Epithelial cell of esophagus (primary cell): ENCODE data around the gene FAM3B.
"Not testable (repeated sequence)": the region's sequence is repeated elsewhere in the genome, so short reads cannot be mapped to it uniquely, and the experiment has no call there.

Experiments
- DNase-seq: peaks from one replicate; pipeline ENCODE4 v3.0.0; 2010; ENCODE audit warnings: low read depth
- H3K4me3 ChIP-seq: 2 replicates; pipeline ENCODE4 v1.5.1; 2011; ENCODE audit warnings: mild to moderate bottlenecking, low read length, control low read depth
- CTCF ChIP-seq: IDR thresholded peaks from 2 replicates; pipeline ENCODE4 v1.5.1; 2011; ENCODE audit warnings: low read depth, mild to moderate bottlenecking, low read length, control low read depth, inconsistent platforms; ENCODE audit not compliant: insufficient read depth; ENCODE audit errors: missing control alignments

Gene FAM3B

DNA sequence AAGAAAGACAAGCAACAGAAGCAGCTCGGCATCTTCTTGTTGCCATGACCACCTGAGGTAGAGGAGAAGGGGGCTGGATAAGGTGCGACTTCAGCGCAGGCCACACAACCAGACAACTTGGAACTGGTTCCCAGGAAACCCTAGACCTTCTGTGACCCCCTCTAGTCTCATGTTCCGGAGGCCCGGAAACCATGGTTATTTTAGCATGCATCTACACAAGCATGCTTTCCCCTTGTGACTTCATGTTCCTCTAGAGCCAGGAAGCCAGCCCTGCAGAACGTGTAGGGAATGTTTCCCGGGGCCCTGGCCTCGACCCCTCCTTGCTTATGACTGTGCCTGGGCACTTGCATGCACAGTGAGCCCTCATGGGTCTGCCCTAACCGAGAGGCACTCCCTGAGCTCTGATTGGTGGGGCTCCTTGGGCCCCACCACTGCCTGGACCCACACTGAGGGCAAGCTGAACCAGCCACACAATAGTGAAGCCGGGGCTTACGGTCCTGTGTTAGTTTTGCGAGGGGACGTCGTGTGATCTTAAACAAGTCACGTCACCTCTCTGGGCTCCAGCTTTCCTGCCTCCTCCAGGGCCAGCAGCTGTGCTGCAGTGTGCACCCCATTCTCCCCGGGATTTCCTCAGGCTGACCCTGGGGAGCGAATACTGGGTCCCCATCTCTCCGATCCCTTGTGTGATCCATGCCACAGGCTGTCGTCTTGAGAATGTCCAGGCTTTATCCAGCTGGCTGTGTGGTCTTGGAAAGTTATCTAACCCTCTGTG, 33.2 kb downstream of the FAM3B start:
- no peak overlapping the region for H3K4me3 ChIP-seq
- no peak for TF ChIP-seq CTCF
- no peak for DNase-seq

DNA sequence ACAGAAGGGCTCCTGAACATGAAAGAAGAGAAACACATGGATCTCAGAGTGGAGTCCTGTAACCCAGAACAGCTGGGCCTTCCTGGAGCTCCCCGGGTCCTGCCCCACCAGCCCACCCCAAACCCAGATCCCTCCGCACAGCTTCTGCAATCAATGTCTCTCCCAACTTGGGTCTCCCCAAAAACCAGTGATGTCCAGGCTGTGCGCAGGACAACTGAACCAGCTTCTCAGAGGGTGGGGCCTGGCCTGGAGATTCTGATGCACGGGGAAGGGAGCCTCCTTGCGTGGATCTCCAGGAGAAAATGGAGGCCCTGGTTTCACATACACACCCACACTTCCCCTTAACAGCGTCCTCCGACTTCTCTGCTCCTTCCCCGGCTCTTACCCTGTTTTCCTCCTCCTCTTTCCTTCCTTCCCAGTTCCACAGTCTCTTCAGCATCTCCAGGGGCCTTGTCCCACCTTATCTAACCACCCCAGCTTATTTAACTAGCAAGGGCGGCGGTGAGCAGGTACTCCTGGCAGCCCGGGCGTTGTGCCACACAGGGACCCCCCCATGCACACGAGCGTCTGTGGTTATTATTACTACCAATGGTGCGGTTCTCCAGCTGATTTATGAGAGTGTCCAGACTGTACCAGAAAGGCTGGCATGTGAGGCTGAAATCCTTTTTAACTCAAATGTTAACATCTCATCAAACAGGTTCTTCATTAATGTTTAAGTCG, 34.0 kb downstream of the FAM3B start:
- no peak overlapping the region for H3K4me3 ChIP-seq
- no peak for TF ChIP-seq CTCF
- no peak for DNase-seq

GRCh38 chr21:41357546-41357945, 40.9 kb downstream of the FAM3B start:
- H3K4me3 ChIP-seq: no peak overlapping the region
- no peak for DNase-seq
- TF ChIP-seq CTCF: no peak

- no peak overlapping the region for H3K4me3 ChIP-seq
- DNase-seq: no peak
- no peak for TF ChIP-seq CTCF
These were observed 41.9 kb downstream of the FAM3B start for GRCh38 chr21:41358193-41359166.

DNA sequence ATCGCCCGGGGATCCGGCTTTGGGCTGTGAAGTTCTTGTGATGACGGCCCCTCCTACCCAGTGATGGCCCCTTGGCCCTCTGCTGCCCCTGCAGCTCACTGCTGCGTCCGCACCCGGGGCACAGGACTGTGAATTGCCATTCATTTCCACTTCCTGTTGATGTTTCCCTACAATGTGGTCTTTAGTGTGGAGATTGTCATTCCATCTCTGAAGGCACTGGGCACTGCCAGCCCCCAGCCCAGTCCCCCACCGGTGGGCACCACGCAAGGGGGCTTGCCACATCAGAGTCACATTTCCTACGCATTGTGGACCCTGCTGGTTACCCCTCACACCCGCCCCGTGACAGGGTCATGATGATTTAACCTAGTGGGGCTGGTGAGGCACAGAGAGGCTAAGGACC, 42.7 kb downstream of the FAM3B start:
- no peak for DNase-seq
- H3K4me3 ChIP-seq: no peak overlapping the region
- TF ChIP-seq CTCF: no peak

DNA sequence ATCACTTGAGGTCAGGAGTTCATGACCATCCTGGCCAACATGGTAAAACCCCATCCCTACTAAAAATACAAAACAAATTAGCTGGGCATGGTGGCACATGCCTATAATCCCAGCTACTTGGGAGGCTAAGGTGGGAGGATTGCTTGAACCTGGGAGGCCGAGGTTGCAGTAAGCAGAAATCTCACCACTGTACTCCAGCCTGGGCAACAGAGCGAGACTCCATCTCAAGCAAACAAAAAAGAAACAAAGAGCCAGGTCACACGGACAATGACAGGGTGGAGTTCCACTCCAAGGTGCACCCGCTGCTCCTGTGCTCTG, 43.1 kb downstream of the FAM3B start:
- not testable (repeated sequence) for H3K4me3 ChIP-seq, DNase-seq

GRCh38 chr21:41360072-41360821, 43.6 kb downstream of the FAM3B start:
- H3K4me3 ChIP-seq: no peak overlapping the region
- TF ChIP-seq CTCF: no peak
- no peak for DNase-seq
